Measurements from ENCODE around the gene FOXK2. TPM values are rescaled to one million over a fixed set of nuclear protein-coding genes. Genes with fewer than 3 reads are reported as not detected.

Gene FOXK2
- total RNA-seq, 4 donors from 2014 or later: 27.0 to 51.6 (median 45.3) TPM

- peaks cover 16 to 63% (median 59%) of the 10 kb centered on the region in 4 donors for H3K36me3 ChIP-seq
- H3K27ac ChIP-seq (replicated peaks in 1 of 4): no peak overlapping the region
- no peak overlapping the region for H3K4me3 ChIP-seq
- H3K27me3 ChIP-seq: no peaks in the 10 kb centered on the region
- H3K4me1 ChIP-seq: peaks cover 13 to 27% (median 18%) of the 10 kb centered on the region in 4 donors
- 89% methylated on average over 21 of the region's 21 CpGs for WGBS
- DNase-seq (ENCODE audit: extremely low spot score): no peak
- intact Hi-C loops (cut with DNase I): no loop called here
- TF ChIP-seq CTCF (IDR thresholded peaks at IDR 0.05) (no peak), EP300 (IDR thresholded peaks at IDR 0.05) (no peak), POLR2A (IDR thresholded peaks at IDR 0.05; ENCODE audit: low read depth) (no peak), POLR2AphosphoS5 (IDR thresholded peaks at IDR 0.05) (no peak)
- H3K9me3 ChIP-seq: no peaks in the 10 kb centered on the region
Measured at GRCh38 chr17:82586576-82587233, 67.2 kb downstream of the FOXK2 start.

- peaks cover 18 to 27% (median 22%) of the 10 kb centered on the region in 4 donors for H3K4me1 ChIP-seq
- no peaks in the 10 kb centered on the region for H3K27me3 ChIP-seq
- no peak overlapping the region for H3K4me3 ChIP-seq
- intact Hi-C loops (cut with DNase I): no loop called here
- TF ChIP-seq EP300 (IDR thresholded peaks at IDR 0.05): no peak
- TF ChIP-seq POLR2AphosphoS5 (IDR thresholded peaks at IDR 0.05): no peak
- TF ChIP-seq POLR2A (IDR thresholded peaks at IDR 0.05; ENCODE audit: low read depth): no peak
- no peak for TF ChIP-seq CTCF (IDR thresholded peaks at IDR 0.05)
- DNase-seq (ENCODE audit: extremely low spot score): no peak
- no peak overlapping the region for H3K27ac ChIP-seq (replicated peaks in 1 of 4)
- peaks cover 16 to 57% (median 55%) of the 10 kb centered on the region in 4 donors for H3K36me3 ChIP-seq
- WGBS: 88% methylated on average over 47 of the region's 47 CpGs
- H3K9me3 ChIP-seq: no peaks in the 10 kb centered on the region
Measured at GRCh38 chr17:82587234-82588086, 67.9 kb downstream of the FOXK2 start.

GRCh38 chr17:82588266-82589175, 69.0 kb downstream of the FOXK2 start:
- Histone ChIP-seq H3K4me3 (no peak overlapping the region), H3K27ac (replicated peaks in 1 of 4) (peak overlapping the region in 2 of 4 donors; percentile 0 to 57), H3K9me3 (no peaks in the 10 kb centered on the region), H3K27me3 (no peaks in the 10 kb centered on the region), H3K36me3 (peaks cover 16 to 46% (median 44%) of the 10 kb centered on the region in 4 donors), H3K4me1 (peaks cover 27 to 35% (median 32%) of the 10 kb centered on the region in 4 donors)
- 83% methylated on average over 27 of the region's 27 CpGs for WGBS
- no peak for DNase-seq (ENCODE audit: extremely low spot score)
- intact Hi-C loops (cut with DNase I): no loop called here
- TF ChIP-seq EP300 (IDR thresholded peaks at IDR 0.05): no peak
- no peak for TF ChIP-seq CTCF (IDR thresholded peaks at IDR 0.05)
- TF ChIP-seq POLR2A (IDR thresholded peaks at IDR 0.05; ENCODE audit: low read depth): no peak
- no peak for TF ChIP-seq POLR2AphosphoS5 (IDR thresholded peaks at IDR 0.05)

- H3K27me3 ChIP-seq: no peaks in the 10 kb centered on the region
- H3K4me1 ChIP-seq: peaks cover 36 to 48% (median 44%) of the 10 kb centered on the region in 4 donors
- H3K27ac ChIP-seq (replicated peaks in 1 of 4): peak overlapping the region; percentile 13 to 57 (median 31)
- peaks cover 8 to 35% (median 32%) of the 10 kb centered on the region in 4 donors for H3K36me3 ChIP-seq
- no peaks in the 10 kb centered on the region for H3K9me3 ChIP-seq
- TF ChIP-seq POLR2AphosphoS5 (IDR thresholded peaks at IDR 0.05): no peak
- no peak for TF ChIP-seq CTCF (IDR thresholded peaks at IDR 0.05)
- no peak for TF ChIP-seq POLR2A (IDR thresholded peaks at IDR 0.05; ENCODE audit: low read depth)
- TF ChIP-seq EP300 (IDR thresholded peaks at IDR 0.05): no peak
- no peak overlapping the region for H3K4me3 ChIP-seq
- DNase-seq (ENCODE audit: extremely low spot score): no peak
- intact Hi-C loops (cut with DNase I): loop anchor here (5.0 kb wide), 1 partner anchor 57 kb away; the partner anchor contains the start of gene WDR45B
- 86% methylated on average over 6 of the region's 6 CpGs for WGBS
Measured at GRCh38 chr17:82589851-82590180, 70.3 kb downstream of the FOXK2 start.

All from esophagus muscularis mucosa (tissue), 4 donors.